DMS53 (cell line): Measurements from ENCODE around the gene BPIFB6.

Experiments
- DNase-seq: peaks from one replicate; lab custom pipeline; 2025; lab: John Stamatoyannopoulos, UW

BPIFB6 gene

GRCh38 chr20:33031531-33031930, at the start of gene BPIFB6:
BPIFB6 (plus strand) TSS chr20:33031648; CDS start chr20:33031648, 0 bp downstream.
- no peak for DNase-seq

- peak; percentile 15 for DNase-seq
Observed at GRCh38 chr20:32982617-32983458, 48.6 kb upstream of the BPIFB6 start.

- DNase-seq: no peak
Observed at GRCh38 chr20:32983459-32984112, 47.9 kb upstream of the BPIFB6 start.

- DNase-seq: no peak
Observed at GRCh38 chr20:32984196-32984595, 47.3 kb upstream of the BPIFB6 start.

GRCh38 chr20:32984631-32985354, 46.7 kb upstream of the BPIFB6 start:
- DNase-seq: no peak

GRCh38 chr20:32985596-32985995, 45.9 kb upstream of the BPIFB6 start:
- no peak for DNase-seq

GRCh38 chr20:32986331-32986966, 45.0 kb upstream of the BPIFB6 start:
- no peak for DNase-seq

- no peak for DNase-seq
Observed at GRCh38 chr20:32987044-32987825, 44.2 kb upstream of the BPIFB6 start.

- DNase-seq: no peak
Observed at GRCh38 chr20:32988008-32988407, 43.4 kb upstream of the BPIFB6 start.

- DNase-seq: no peak
Observed at GRCh38 chr20:32989507-32990283, 41.8 kb upstream of the BPIFB6 start.

- DNase-seq: no peak
Observed at GRCh38 chr20:32990426-32990825, 41.0 kb upstream of the BPIFB6 start.

GRCh38 chr20:32991383-32991782, 40.1 kb upstream of the BPIFB6 start:
- DNase-seq: no peak

- DNase-seq: no peak
Observed at GRCh38 chr20:32991792-32992641, 39.4 kb upstream of the BPIFB6 start.

GRCh38 chr20:32993496-32994050, 37.9 kb upstream of the BPIFB6 start:
- no peak for DNase-seq

GRCh38 chr20:32995802-32996201, 35.6 kb upstream of the BPIFB6 start:
- DNase-seq: no peak

GRCh38 chr20:32997431-32997830, 34.0 kb upstream of the BPIFB6 start:
- no peak for DNase-seq

- no peak for DNase-seq
Observed at GRCh38 chr20:32999603-33000250, 31.7 kb upstream of the BPIFB6 start.

- DNase-seq: no peak
Observed at GRCh38 chr20:33000802-33001466, 30.5 kb upstream of the BPIFB6 start.
